GM18858 (cell line): ENCODE measurements around the gene DPM3.

Source experiments
- ATAC-seq: cut with Tn5 transposase; IDR thresholded peaks from one replicate; pipeline ENCODE4 v1.9.1; 2021; ENCODE audit not compliant: unreplicated experiment

Gene DPM3

GRCh38 chr1:155103325-155103724 lies 37.0 kb downstream of the DPM3 start:
- ATAC-seq, result no peak

GRCh38 chr1:155099331-155099730 lies 41.0 kb downstream of the DPM3 start:
- no peak for ATAC-seq

GRCh38 chr1:155094622-155094948 lies 45.7 kb downstream of the DPM3 start:
- ATAC-seq, result no peak

GRCh38 chr1:155093911-155094621 lies 46.3 kb downstream of the DPM3 start:
- no peak for ATAC-seq

- no peak for ATAC-seq
These were observed 47.7 kb downstream of the DPM3 start for GRCh38 chr1:155092641-155093040.

GRCh38 chr1:155092131-155092530 lies 48.2 kb downstream of the DPM3 start:
- no peak for ATAC-seq

- ATAC-seq, result no peak
These were observed 49.0 kb downstream of the DPM3 start for GRCh38 chr1:155091071-155092051.
